IMR-90 (cell line): ENCODE data around the gene APOC4. TPM values are rescaled to one million over a fixed set of nuclear protein-coding genes. Genes with fewer than 3 reads are reported as not detected.

Experiments used
- ATAC-seq: fragments of 200-7000 bp; cut with Tn5 transposase; 2 replicates; pipeline ENCODE4 v1.9.1; 2020; ENCODE audit warnings: low read depth, mild to moderate bottlenecking, moderate library complexity
- BruUV-seq: library from RNA; stranded (reverse); fragments of 400-500 nt; replicated peaks from 2 replicates; lab custom pipeline; 2021; lab: Mats Ljungman, UMichigan
- CTCF ChIA-PET: fragments of 300-600 bp; formaldehyde crosslinking; extraction: SDS; loops from one replicate; lab custom pipeline; 2021; ENCODE audit warnings: antibody characterized with exemption; lab: Yijun Ruan, JAX
- POLR2A ChIA-PET: fragments of 300-600 bp; sonication (Branson Sonifier 250); formaldehyde crosslinking; loops from one replicate; lab custom pipeline; 2022; ENCODE audit warnings: antibody characterized with exemption; ENCODE audit not compliant: unreplicated experiment; lab: Charles Lee
- DNase-seq: peaks from one replicate; pipeline ENCODE4 v3.0.0; 2013
- H2AFZ ChIP-seq: replicated peaks from 2 replicates; pipeline ENCODE3; 2013; ENCODE audit warnings: low read length, mild to moderate bottlenecking; ENCODE audit not compliant: poor library complexity
- H2AK5ac ChIP-seq: 2 replicates; pipeline ENCODE4 v1.6.1; 2013; ENCODE audit warnings: low read depth, low read length, inconsistent platforms
- H2AK9ac ChIP-seq: replicated peaks from 2 replicates; pipeline ENCODE3; 2013; ENCODE audit warnings: mild to moderate bottlenecking, low read depth, low read length, moderate library complexity; ENCODE audit not compliant: poor library complexity
- H2BK120ac ChIP-seq: 2 replicates; pipeline ENCODE4 v1.6.1; 2013; ENCODE audit warnings: low read depth, low read length, inconsistent platforms
- H2BK15ac ChIP-seq: 3 replicates; pipeline ENCODE4 v1.6.1; 2013; ENCODE audit warnings: low read depth, low read length, inconsistent platforms
- H2BK20ac ChIP-seq: 2 replicates; pipeline ENCODE4 v1.6.1; 2013; ENCODE audit warnings: low read depth, mild to moderate bottlenecking, inconsistent platforms, low read length, moderate library complexity
- H2BK5ac ChIP-seq: 2 replicates; pipeline ENCODE4 v1.6.1; 2013; ENCODE audit warnings: mild to moderate bottlenecking, low read depth, low read length, inconsistent platforms; ENCODE audit not compliant: poor library complexity, severe bottlenecking
- H3K14ac ChIP-seq: replicated peaks from 2 replicates; pipeline ENCODE4 v1.6.1; 2013; ENCODE audit warnings: low read depth, low read length, inconsistent platforms
- H3K18ac ChIP-seq: 2 replicates; pipeline ENCODE4 v1.6.1; 2013; ENCODE audit warnings: low read depth, low read length, control low read depth
- H3K23ac ChIP-seq: 2 replicates; pipeline ENCODE4 v1.6.1; 2013; ENCODE audit warnings: low read depth, low read length, inconsistent platforms
- H3K27ac ChIP-seq: 2 replicates; pipeline ENCODE4 v1.5.1; 2013; ENCODE audit warnings: mild to moderate bottlenecking, control low read depth, low read length; ENCODE audit not compliant: insufficient read depth
- H3K27me3 ChIP-seq: 2 replicates; pipeline ENCODE4 v1.6.1; 2013; ENCODE audit warnings: low read length; ENCODE audit not compliant: control insufficient read depth, insufficient read depth
- H3K36me3 ChIP-seq: 2 replicates; pipeline ENCODE4 v1.6.1; 2013; ENCODE audit warnings: low read length, mixed read lengths; ENCODE audit not compliant: control insufficient read depth, insufficient read depth
- H3K4ac ChIP-seq: 2 replicates; pipeline ENCODE4 v1.6.1; 2013; ENCODE audit warnings: low read depth, low read length, inconsistent platforms
- H3K4me1 ChIP-seq: 2 replicates; pipeline ENCODE4 v1.6.1; 2013; ENCODE audit warnings: low read length, mixed read lengths; ENCODE audit not compliant: control insufficient read depth, insufficient read depth
- H3K4me2 ChIP-seq: 2 replicates; pipeline ENCODE4 v1.6.1; 2013; ENCODE audit warnings: low read depth, mild to moderate bottlenecking, control low read depth, low read length, moderate library complexity
- H3K4me3 ChIP-seq: 2 replicates; pipeline ENCODE4 v1.5.1; 2013; ENCODE audit warnings: low read depth, mild to moderate bottlenecking, control low read depth, low read length, moderate library complexity; ENCODE audit not compliant: insufficient read depth
- H3K56ac ChIP-seq: 2 replicates; pipeline ENCODE4 v1.6.1; 2013; ENCODE audit warnings: low read length, inconsistent platforms; ENCODE audit not compliant: insufficient read depth; ENCODE audit errors: extremely low read depth
- H3K79me1 ChIP-seq, 2 experiments: 2 replicates each; pipeline ENCODE4 v1.6.1; 2013; ENCODE audit warnings: low read length in 2 of 2, inconsistent platforms in 1 of 2, low read depth in 1 of 2
- H3K9ac ChIP-seq: 2 replicates; pipeline ENCODE4 v1.6.1; 2013; ENCODE audit warnings: low read depth, low read length, control low read depth
- H3K9me1 ChIP-seq: 2 replicates; pipeline ENCODE4 v1.6.1; 2013; ENCODE audit warnings: low read length, inconsistent platforms; ENCODE audit not compliant: insufficient read depth
- H3K9me3 ChIP-seq: 2 replicates; pipeline ENCODE4 v1.6.1; 2013; ENCODE audit warnings: low read length; ENCODE audit not compliant: control insufficient read depth, insufficient read depth
- H4K20me1 ChIP-seq: 2 replicates; pipeline ENCODE4 v1.6.1; 2013; ENCODE audit warnings: low read length, inconsistent platforms; ENCODE audit not compliant: insufficient read depth
- H4K5ac ChIP-seq: 2 replicates; pipeline ENCODE4 v1.6.1; 2013; ENCODE audit warnings: mild to moderate bottlenecking, low read depth, low read length, control low read depth
- H4K8ac ChIP-seq, 2 experiments: 2 replicates each; pipeline ENCODE4 v1.6.1; 2013; ENCODE audit warnings: low read depth in 2 of 2, low read length in 2 of 2, control low read depth in 1 of 2, inconsistent platforms in 1 of 2
- H4K91ac ChIP-seq: 2 replicates; pipeline ENCODE4 v1.6.1; 2013; ENCODE audit warnings: low read depth, low read length, inconsistent platforms; ENCODE audit not compliant: insufficient read depth
- BHLHE40 ChIP-seq: fragments of 150-350 bp; IDR thresholded peaks from 2 replicates; pipeline ENCODE4 v1.6.1; 2016; ENCODE audit warnings: mild to moderate bottlenecking, low read depth, low read length
- FOS ChIP-seq: fragments of 150-350 bp; IDR thresholded peaks from 2 replicates; pipeline ENCODE4 v1.6.1; 2016; ENCODE audit warnings: low read depth, low read length
- MAFK ChIP-seq: IDR thresholded peaks from 2 replicates; pipeline ENCODE4 v1.6.1; 2012; ENCODE audit warnings: low read depth, low read length, improper control_type of control experiment
- MAZ ChIP-seq: IDR thresholded peaks from 2 replicates; pipeline ENCODE4 v1.6.1; 2012; ENCODE audit warnings: low read depth, mild to moderate bottlenecking, low read length, improper control_type of control experiment, moderate library complexity, borderline replicate concordance
- MXI1 ChIP-seq: IDR thresholded peaks from 2 replicates; pipeline ENCODE4 v1.6.1; 2012; ENCODE audit warnings: low read depth, mild to moderate bottlenecking, low read length, moderate library complexity, borderline replicate concordance
- NFE2L2 ChIP-seq: fragments of 150-350 bp; IDR thresholded peaks from 2 replicates; pipeline ENCODE4 v1.6.1; 2016; ENCODE audit warnings: low read depth, mild to moderate bottlenecking, low read length
- RAD21 ChIP-seq: IDR thresholded peaks from 2 replicates; pipeline ENCODE4 v1.6.1; 2012; ENCODE audit warnings: low read length, improper control_type of control experiment
- RFX5 ChIP-seq: IDR thresholded peaks from 2 replicates; pipeline ENCODE4 v1.8.0; 2012; ENCODE audit warnings: low read depth, mild to moderate bottlenecking, low read length, moderate library complexity
- SMC3 ChIP-seq: fragments of 150-350 bp; IDR thresholded peaks from 2 replicates; pipeline ENCODE4 v1.6.1; 2016; ENCODE audit warnings: low read depth, mild to moderate bottlenecking, antibody characterized with exemption, low read length, moderate library complexity
- USF2 ChIP-seq: fragments of 150-350 bp; IDR thresholded peaks from 2 replicates; pipeline ENCODE4 v1.6.1; 2017; ENCODE audit warnings: mild to moderate bottlenecking, antibody characterized with exemption, low read length, low read depth
- WGBS, 2 experiments: methylation state at CpG; one replicate each; pipeline versions ENCODE4 v1.1.5 to v1.1.7; 2013; ENCODE audit warnings: missing lambda C conversion rate in 2 of 2; ENCODE audit not compliant: insufficient read length in 1 of 2; ENCODE audit errors: extremely low coverage in 2 of 2; 5-methylcytosine and 5-hydroxymethylcytosine counted together
- dilution Hi-C: fragments of 300-500 bp; cut with HindIII; formaldehyde crosslinking; loops from one replicate; pipeline ENCODE4 v1.14.3; 2018; ENCODE audit warnings: low sequenced_read_pairs; ENCODE audit not compliant: unreplicated experiment
- in situ Hi-C: fragments of 300-500 bp; cut with MboI; formaldehyde crosslinking; loops from 3 replicates; pipeline ENCODE4 v1.14.3; 2019; ENCODE audit warnings: low sequenced_read_pairs, inconsistent platforms, mixed read lengths
- intact Hi-C: fragments of 100-400 bp; cut with micrococcal nuclease; formaldehyde crosslinking; loops from 2 replicates; pipeline ENCODE4 v1.10.0; 2022
- polyA plus RNA-seq, 3 experiments: library from polyadenylated mRNA; depleted of rRNA; stranded (reverse); fragments of >200 nt; gene quantifications; 2 replicates each; pipeline ENCODE4 v1.2.3, GENCODE V29; 2012; ENCODE audit warnings: low replicate concordance in 1 of 3
- total RNA-seq: library from RNA; depleted of rRNA; stranded (reverse); fragments of >200 nt; gene quantifications from 2 replicates; pipeline ENCODE4 v1.2.3, GENCODE V29; 2012
- TF ChIP-seq, protein P1 (sequence below): fragments of 150-350 bp; IDR thresholded peaks from 2 replicates; pipeline ENCODE4 v1.6.1; 2016; ENCODE audit warnings: low read depth, mild to moderate bottlenecking, low read length, moderate library complexity, borderline replicate concordance
- TF ChIP-seq, protein P2 (sequence below): conservative IDR thresholded peaks from 2 replicates; pipeline ENCODE4 v1.5.1; 2012; ENCODE audit warnings: mild to moderate bottlenecking, low read depth, low read length, improper control_type of control experiment

APOC4 gene
- total and polyA plus RNA-seq, 2 of the 4 experiments (the other 2 are of a cell fraction), result not detected

GRCh38 chr19:44960906-44961728 lies 19.1 kb downstream of the APOC4 start (continued):
- TF ChIP-seq FOS, result no peak

DNA sequence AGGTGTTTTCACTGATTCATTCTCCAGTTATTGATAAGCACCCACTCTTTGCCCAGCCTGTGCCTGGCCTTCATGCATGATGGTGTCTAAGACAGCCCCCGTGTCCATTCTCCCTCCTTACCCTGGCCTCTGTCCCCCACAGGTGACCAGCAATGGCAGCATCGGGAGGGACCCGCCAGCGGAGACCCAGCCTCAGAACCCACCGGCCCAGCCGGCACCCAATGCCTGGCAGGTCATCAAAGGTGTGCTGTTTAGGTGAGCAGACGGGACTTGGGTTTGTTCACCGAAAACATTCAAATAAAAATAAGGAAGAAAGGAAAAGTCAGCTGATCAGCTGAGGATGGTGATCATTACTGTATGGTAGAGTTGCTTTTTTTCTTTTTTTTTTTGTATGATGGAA lies 19.8 kb downstream of the APOC4 start:
- Histone ChIP-seq H2AFZ (no peak overlapping the region), H4K5ac (no peak overlapping the region), H3K56ac (no peak overlapping the region), H3K4me1 (no peaks in the 10 kb centered on the region), H3K23ac (no peak overlapping the region), H4K20me1 (peaks cover 53% of the 10 kb centered on the region), H3K18ac (no peak overlapping the region), H3K36me3 (peaks cover 28% of the 10 kb centered on the region), H3K79me1 (peaks cover 15 to 65% of the 10 kb centered on the region in 2 experiments), H2BK15ac (no peak overlapping the region), H3K27me3 (no peaks in the 10 kb centered on the region), H3K4ac (no peak overlapping the region), H3K9ac (no peak overlapping the region), H2AK9ac (no peak overlapping the region), H3K27ac (no peak overlapping the region), H3K9me1 (0 out of 2 replicates have a peak, but pooled peaks cover 3% of the 10 kb centered on the region), H3K9me3 (no peaks in the 10 kb centered on the region), H4K8ac (no peak overlapping the region), H2BK20ac (no peak overlapping the region), H4K91ac (no peak overlapping the region), H2AK5ac (no peak overlapping the region), H3K4me2 (no peak overlapping the region), H3K4me3 (no peak overlapping the region), H2BK120ac (no peak overlapping the region), H3K14ac (no peak overlapping the region), H2BK5ac (no peak overlapping the region)
- ChIA-PET CTCF (interaction anchor here (0.6 kb wide), 1 partner anchor 1067 kb away, joined by 3 read pairs; no protein-coding TSS in a partner anchor), POLR2A (no interaction called here)
- ATAC-seq (no peak), DNase-seq (no peak)
- TF ChIP-seq MAFK (no peak), SMC3 (no peak), FOS (no peak), MAZ (no peak), RFX5 (no peak), USF2 (no peak), BHLHE40 (no peak), NFE2L2 (no peak), MXI1 (no peak), RAD21 (no peak)
- TF ChIP-seq, protein P1, sequence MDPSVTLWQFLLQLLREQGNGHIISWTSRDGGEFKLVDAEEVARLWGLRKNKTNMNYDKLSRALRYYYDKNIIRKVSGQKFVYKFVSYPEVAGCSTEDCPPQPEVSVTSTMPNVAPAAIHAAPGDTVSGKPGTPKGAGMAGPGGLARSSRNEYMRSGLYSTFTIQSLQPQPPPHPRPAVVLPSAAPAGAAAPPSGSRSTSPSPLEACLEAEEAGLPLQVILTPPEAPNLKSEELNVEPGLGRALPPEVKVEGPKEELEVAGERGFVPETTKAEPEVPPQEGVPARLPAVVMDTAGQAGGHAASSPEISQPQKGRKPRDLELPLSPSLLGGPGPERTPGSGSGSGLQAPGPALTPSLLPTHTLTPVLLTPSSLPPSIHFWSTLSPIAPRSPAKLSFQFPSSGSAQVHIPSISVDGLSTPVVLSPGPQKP, result no peak
- TF ChIP-seq, protein P2, sequence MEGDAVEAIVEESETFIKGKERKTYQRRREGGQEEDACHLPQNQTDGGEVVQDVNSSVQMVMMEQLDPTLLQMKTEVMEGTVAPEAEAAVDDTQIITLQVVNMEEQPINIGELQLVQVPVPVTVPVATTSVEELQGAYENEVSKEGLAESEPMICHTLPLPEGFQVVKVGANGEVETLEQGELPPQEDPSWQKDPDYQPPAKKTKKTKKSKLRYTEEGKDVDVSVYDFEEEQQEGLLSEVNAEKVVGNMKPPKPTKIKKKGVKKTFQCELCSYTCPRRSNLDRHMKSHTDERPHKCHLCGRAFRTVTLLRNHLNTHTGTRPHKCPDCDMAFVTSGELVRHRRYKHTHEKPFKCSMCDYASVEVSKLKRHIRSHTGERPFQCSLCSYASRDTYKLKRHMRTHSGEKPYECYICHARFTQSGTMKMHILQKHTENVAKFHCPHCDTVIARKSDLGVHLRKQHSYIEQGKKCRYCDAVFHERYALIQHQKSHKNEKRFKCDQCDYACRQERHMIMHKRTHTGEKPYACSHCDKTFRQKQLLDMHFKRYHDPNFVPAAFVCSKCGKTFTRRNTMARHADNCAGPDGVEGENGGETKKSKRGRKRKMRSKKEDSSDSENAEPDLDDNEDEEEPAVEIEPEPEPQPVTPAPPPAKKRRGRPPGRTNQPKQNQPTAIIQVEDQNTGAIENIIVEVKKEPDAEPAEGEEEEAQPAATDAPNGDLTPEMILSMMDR, result no peak
- intact Hi-C loops, result no loop called here
- BruUV-seq, result no TSS peak
- in situ Hi-C loops, result no loop called here
- dilution Hi-C loops, result no loop called here
- no CpG with 5 or more reads among the region's 8 CpGs for WGBS, 2 experiments
